NCI-H460 (cell line): Measurements from ENCODE around the gene POU2AF1. TPM values are rescaled to one million over a fixed set of nuclear protein-coding genes. Genes with fewer than 3 reads are reported as not detected.

Source experiments
- DNase-seq: peaks from one replicate; pipeline ENCODE4 v3.0.0-alpha.2; 2016; ENCODE audit warnings: low read depth; ENCODE audit errors: extremely low read depth
- total RNA-seq: library from RNA; depleted of rRNA; stranded (reverse); fragments of >200 nt; shearing (Covaris generic); gene quantifications from 2 replicates; pipeline ENCODE4 v1.2.3, GENCODE V29; 2014

Gene POU2AF1
- total RNA-seq, 1 experiment from 2014 or later, result not detected

DNA sequence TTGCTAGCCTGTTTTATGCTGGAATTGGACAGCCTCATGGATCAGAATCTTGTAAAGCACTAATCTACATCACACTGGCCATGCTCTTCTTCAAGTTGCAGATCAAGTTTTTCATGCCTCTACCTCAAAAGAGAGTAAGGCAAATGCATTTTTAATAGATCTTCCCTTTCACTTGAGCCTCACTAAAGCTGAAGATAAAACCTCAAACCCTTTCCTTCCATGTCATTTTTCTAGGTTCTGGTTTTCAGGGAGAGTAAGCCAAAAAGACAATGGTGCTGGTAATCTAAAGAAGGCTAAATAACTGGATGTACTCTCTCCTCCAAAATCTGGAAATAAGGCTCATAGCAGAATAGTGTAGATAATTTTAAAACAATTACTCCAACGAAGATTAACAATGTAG is 28.3 kb downstream of the POU2AF1 start:
- DNase-seq, result no peak

DNA sequence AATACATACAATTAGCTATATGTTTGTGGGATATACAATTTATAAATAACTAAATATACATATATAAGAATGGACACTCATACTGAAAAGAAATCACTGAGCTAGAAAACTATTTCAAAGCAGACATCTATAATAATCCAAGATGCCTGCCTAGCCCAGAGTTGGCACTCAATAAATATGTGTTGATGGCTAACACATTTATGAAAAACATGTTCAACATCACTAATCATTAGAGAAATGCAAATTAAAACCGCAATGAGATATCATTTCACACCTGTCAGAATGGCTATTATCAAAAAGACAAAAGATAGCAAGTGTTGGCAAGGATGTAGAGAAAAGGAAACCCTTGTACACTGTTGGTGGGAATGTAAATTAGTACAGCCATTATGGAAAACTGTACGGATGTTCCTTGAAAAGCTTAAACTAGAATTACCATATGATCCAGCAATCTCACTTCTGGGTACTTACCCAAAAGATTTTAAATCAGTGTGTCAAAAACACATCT is 29.8 kb downstream of the POU2AF1 start:
- no peak for DNase-seq

DNA sequence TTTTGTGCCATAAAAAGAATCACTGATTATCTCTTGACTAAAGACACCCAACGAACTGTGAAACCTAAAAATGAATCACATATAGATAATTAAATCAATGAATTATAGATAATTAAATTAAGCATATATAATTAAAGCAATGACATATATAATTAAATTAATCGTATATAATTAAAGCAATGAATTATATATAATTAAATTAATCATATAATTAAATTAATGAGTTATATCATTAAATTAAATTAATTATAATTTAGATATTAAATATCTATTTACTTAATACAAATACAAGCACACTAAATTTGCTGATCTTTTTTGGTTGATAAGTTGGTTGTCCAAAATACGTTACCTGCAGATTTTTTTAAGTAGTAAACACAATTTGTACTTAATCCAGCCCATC is 30.9 kb downstream of the POU2AF1 start:
- no peak for DNase-seq

DNA sequence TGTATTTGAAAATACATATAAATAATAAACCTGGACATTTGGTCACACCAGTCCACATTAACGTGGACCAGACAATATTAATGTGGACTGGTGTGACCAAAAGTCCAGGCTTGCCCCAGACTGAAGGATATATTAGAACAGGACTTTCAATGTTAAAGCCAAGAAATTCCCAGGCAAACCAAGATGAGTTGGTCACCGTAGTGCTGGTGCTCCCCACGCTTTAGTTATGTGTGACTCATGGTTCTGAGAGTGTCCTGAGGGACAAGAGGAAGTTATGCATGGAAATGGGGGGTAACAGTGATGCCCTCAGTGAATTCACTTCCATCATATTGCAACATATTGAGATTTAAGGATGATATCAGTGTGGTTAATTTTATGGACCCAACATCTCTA is 31.4 kb downstream of the POU2AF1 start:
- DNase-seq, result no peak

DNA sequence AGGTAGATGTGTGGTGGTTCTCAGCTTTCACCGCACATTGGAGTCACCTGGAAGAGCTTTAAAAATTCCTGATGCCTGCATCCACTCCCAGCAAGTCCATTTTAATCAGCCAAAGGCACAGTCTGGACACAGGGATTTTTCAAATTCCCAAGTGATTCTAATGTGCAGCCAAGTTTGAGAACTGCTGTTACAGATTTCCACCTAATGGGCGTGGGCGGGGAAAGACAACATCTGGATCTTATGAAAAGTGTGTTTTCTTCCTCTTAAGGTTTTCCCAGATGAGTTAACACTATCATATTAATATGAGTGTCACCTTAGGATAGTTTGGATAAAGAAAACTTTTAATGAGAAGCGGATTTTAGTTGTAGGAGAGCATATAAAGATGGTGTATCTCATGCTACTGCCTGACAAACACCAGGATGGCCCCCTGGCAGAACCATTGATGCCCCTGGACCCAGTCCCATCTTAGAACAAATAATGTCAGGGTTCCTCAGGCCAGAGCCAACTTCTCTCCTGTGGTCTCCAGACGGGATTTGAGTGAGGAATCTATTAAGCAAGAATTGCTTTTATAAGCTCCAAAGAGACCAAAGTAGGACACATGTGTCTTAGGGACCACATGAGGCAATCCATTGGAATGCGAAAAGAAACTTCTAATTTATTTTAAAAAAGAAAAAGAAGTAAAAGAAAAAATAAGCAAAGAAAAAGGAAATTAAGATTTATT is 31.9 kb downstream of the POU2AF1 start:
- DNase-seq, result no peak

DNA sequence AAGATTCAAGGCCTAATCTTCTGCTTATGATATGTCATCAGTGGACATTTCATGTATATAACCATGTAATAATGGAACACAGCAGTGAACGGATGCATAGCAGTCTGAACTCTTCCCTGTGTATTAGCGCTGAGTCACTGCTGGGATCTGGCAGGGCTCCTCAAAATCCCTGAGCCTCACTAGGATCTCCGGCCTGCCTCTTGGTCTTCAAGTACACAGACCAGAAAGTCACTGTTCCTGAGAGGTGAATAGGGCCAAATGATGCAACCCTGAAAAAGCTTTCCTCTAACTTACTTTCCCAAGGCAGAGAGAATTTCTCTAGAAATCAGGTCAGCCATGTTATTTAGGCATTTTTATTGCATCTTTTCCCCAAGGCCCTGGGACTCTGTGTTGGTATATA is 35.0 kb downstream of the POU2AF1 start:
- no peak for DNase-seq

DNA sequence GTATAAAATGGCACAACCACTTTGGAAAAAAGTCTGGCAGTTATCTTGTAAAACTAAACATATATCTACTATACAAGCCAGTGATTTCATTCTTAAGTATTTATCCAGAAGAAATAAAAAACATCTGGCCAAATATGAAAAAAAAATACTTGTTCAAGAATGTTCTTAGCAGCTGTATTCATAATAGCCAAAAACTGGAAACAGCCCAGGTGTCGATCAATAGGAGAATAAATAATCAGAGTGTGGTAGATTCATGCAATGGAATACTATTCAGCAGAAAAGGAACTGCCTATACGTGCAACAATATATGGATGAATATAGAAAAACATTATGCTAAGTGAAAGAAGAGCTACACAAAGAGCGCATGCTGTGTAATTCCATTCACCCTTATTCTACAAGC is 36.7 kb downstream of the POU2AF1 start:
- no peak for DNase-seq

DNA sequence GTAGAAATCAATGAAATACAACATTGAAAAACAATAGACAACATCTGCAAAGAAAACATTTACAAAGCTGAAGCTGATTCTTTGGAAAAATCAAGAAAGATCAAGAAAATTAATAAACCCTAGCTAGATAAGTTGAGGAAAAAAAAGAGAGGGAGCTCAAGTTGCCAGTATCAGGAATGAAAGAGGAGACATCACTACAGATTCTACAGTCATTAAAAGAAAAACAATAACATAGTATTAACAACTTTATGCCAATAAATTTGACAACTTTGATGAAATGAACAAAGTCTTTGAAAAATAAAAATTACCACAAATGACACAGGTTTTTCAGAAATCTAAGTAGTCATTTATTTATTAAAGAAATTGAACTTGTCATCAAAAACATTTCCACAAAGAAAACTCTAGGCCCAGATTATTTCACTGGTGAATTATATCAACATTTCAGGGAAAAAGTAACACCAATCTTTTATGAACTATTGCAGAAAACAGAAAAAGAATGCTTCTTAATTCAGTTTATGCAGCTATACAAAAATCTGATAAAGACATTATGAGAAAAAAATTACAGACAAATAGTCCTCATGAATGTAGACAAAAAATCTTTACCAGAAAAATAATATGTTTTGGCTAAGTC is 39.2 kb downstream of the POU2AF1 start:
- DNase-seq, result no peak

DNA sequence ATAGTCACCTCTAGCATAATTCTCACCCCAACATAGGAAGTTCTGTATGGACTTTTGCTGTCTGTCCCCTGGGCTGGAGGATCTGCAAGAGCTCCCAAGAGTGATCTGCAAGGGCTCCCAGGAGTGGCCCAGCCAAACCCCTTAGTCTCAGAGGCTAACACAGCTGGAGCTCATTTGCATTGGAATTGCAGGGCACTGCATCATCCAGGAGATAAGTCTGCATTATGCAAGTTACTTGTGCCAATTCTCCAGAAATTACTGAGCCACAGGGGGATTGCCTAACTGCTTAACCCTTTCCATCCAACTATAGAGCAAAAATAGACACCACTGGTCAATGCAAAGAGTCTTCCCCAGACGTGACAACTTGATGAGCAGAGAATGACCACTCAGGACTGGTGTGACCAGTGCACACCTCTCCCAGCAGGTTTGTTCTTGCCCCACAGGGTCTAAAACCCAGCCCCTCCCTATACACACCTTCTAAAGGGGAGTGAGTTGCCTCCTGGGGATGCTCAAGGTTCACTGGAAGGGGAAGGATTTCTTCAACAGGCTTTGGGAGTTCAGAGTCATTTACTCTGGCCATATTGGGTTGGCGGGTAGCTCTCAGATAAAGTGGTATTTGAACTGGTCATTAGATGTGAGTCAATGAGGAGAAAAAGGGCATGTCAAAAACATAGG is 42.4 kb downstream of the POU2AF1 start:
- DNase-seq, result no peak

DNA sequence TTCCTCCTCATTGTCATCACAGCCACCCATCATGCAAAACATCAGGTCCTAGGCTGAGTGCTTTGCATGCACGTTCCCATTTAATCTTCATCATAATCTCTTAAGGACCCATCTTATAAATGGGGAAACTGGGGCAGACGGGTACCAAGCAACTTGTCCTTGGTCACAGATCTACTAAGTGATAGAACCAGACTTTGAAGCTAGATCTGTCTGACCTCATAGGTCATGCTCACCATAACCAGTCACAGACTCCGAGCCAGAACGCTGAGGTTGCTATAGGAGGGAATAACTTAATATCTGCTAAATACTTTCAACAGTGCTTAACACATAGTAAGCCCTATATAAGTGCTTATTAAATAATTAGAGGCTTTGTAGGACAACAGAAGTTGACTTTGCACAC is 43.0 kb downstream of the POU2AF1 start:
- no peak for DNase-seq

DNA sequence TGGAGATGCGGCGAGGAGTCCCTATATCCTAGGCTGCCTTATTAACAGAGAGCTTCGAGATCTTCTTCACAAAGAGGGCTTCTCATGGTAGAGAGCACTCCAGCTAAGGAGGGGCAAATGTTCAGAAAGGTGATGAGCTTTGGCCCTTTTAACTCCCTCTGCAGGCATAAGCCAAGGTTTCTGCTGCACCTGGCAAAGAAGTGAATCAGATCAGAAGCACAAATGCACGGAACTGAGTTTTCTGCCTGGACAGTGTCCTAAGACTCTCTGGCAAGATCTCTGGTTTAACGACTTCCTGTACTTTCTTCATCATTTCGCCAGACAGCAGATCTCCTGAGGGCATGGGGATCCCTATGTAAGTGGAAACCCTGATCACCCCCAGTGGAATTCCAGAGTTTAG is 43.5 kb downstream of the POU2AF1 start:
- DNase-seq, result no peak

DNA sequence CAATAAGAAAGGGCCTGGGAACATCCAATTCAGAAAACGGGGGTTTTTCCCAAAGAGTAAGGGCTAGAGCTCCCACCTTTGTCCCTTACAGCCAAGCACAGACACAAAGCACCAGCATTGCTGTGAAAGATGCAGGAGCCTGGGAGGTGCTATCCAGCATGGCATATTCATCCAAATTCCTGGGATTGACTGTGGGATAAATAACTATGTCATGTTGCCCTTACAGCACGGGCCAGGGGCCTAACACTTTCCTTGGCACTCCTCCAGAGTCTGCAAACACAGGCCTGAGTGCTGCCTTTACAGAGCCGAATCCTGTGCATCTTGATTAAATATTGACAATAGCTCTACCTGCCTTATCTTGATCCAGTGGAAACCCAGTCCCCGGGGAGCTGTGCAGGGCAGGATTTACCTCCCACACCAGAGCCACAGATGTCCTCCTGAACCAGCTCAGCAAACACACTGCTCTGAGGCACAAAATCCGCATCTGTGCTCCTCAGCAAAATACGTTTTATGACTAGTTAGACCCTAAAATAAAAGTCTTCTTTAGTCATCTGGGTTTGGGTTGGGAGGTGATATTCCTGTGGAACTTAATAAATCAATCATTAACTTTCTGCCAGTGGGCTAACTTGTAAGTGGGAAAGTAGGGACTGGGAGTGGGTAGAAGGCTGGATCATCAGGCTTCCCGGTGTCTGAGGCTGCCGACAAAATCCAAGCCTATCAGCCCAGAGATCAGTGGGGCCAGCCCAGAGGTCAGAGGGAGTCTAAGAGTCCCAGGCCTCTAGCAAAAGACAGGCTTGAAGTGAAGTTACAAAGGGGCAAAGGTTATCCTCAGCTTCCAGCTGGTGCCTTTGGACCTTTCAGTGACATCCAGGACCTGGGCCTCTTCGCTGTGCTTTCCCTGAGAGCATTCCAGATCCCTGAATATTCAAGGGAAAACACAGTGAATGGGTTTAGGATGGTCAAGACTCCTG is 44.3 kb downstream of the POU2AF1 start:
- no peak for DNase-seq

DNA sequence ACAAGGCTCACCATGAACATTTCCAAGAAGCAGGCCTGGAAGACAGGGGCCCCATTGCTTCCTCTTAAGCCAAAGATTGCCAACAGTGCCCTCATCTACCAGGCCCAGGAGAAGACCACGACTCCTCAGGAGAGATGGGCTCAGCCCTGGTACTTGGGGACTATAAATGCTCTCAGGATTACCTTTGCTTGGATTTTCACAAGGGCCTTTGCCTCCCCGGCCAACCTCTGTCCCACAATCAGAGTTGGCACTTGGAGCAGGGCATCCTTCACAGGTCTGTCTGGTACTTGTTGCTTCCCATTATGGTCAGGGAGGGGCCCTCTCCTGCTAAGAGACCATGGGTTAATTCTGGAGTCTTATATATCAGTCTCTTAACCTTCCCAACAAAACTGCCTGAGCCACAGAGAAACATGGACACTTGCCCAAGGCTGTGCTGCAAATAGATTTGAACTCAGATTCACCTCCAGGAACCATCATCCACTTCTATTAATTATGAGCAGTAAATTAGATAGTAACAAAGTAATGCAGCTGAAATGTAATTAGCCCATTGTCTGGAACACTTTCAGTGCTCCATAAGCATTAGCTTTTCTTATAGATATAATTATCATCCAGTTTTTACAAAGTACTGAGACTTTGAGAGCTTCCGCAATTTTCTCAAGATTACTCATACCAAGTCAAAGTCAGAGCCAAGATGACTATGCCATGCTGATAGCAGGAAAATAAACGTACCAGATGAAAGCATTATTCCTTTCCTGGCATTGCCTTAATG is 47.2 kb downstream of the POU2AF1 start:
- DNase-seq, result no peak

DNA sequence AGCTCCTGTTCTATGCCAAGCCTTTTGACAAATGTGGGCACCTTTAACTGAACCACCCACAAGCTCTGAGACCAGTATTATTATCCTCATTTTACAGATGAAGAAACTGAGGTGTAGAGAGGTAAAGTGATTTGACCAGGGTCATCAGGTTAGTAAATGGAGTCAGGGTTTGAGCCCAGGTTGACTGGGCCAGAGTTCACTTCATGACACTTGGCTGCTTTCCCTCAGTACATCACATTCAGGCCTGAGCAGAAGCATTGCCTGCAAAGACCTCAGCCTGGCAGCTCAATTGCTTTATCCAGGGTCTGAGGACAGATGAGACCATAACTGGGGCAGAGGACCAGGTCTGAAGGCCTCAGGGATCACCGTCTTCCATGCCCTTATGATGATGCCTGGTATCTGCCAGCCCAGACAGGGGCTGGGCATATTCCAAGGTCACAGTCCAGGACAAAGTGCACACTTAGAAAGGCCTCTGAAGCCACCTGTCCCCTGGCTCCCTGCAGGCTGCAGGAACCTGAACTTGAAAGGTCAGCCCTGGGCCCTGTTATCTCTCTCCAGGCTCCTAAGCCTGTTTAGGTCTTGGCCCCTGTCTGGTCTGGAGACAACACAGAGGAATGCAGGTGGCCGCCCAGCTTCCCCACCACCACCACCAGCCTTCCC is 48.7 kb downstream of the POU2AF1 start:
- DNase-seq, result no peak

DNA sequence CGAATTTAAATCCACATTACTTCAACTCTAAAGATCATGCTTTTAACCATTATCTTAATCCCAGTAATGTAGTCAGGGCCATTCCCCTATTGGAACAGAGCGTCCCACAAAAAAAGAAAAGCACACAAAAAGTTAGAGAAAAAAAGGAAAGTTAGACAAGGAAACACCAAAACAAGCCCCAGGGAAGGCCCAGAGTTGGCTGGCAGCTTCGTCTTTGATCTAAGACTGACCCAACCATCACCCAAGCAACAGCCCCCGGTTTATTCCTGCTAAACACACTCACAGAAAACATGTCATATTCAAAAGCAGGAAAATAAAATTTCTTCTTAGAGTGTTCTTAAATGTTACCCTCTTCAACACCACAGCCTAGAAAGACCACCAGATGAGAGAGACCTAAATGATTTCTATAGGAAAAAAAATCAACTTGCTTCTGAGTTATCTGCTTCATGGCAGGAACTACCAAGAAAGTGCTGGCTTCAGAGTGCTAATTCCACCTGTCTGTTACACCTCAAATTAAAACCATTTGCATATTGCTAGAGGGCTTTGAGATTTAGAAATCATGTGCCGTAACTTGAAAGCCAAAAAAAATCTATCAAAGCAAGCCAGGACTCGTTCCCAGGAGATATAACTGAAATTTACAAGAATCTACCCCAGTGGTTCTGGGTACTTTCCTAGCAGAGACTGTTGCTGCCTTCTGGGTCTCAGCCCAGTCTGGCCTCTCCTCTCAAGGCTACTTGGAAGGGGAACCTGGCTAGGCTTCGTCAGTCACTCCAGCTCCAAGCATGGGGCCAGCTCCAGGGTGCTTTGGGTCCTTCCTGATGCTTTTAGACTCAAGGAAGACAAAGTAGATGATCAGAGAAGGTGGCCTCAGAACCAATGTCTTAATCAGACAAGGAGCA is 49.5 kb downstream of the POU2AF1 start:
- DNase-seq, result no peak

DNA sequence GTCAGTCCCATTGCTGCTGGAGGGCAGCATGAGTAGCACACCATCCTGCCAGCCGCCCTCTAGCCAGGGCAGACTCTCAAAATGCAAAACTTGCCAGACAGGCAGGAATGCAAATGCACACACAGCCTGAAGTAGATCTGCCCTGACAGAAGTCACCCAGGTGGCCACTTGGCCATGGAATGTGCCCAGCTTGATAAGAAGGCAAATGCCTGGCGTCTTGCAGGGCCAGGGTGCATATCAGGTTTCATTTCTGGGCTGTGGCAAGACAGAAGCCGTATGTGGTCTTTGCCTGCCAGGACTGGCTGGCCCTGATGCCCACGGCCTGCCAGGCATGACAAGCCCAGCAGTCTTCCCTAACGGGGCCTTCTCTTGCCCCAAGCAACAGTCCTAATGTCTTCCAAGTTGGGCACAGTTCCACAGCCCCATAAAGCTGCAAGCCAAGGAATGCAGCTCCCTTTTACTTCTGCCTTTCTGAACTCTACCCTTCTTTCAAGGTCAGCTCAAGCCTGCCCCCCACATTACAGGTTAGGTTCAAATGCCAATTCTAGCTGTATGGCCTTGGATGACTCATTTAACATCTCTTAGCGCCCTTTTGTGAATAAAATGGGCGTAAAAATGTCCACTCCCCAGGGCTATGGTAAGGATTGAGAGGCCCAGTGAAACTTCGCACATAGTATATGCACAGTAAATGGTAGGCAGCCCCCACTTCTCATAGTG is 51.0 kb downstream of the POU2AF1 start:
- no peak for DNase-seq

DNA sequence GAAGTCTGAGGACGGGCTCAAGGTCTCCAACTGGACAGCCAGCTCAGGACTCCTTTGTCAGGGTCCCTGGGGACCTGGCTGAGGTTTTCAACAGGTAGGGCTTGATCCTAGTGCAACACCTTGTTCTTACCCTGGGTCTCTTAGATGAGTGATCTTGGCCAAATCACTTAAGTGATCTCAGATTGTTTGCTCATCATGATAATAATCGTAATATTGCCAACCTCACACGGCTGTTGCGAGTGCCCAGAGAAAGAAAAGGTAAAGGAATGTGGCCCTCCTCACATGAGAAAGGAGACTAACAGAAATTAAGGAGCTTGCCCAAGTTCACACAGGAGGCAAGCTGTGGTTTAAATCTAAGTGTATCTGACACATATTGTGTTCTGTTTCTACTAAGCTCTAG is 52.3 kb downstream of the POU2AF1 start:
- DNase-seq, result no peak

DNA sequence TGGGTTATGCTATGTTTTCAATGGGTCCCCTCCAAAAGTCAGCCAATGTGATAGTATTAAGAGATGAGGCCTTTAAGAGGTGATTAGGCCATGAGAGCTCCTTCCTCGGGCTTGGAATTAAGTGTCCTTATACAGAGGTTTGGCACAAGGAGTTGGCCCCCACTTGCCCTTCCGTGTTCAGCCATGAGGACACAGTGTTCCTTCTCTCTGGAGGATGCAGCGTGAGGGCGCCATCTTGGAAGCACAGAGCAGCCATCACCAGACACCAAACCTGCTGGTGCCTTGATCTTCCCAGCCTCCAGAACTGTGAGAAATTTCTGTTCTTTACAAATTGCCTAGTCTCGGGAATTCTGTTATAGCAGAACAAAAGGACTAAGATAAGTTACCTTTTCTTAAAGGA is 53.8 kb downstream of the POU2AF1 start:
- no peak for DNase-seq
